ENCODE measurements around the gene TBXA2R. TPM values are rescaled to one million over a fixed set of nuclear protein-coding genes. Genes with fewer than 3 reads are reported as not detected.

Gene TBXA2R
- total and polyA plus RNA-seq, 2 experiments from 2014 or later: 0.42 to 0.73 TPM

- Histone ChIP-seq H4K20me1 (replicated peaks; ENCODE audit: insufficient read depth) (no peaks in the 10 kb centered on the region; the same call in 1 of the 2 replicates), H3K27ac (ENCODE audit: low read depth) (no peak overlapping the region), H3K9me2 (ENCODE audit: insufficient read depth) (no peaks in the 10 kb centered on the region), H3K4me1 (ENCODE audit: insufficient read depth) (no peaks in the 10 kb centered on the region), H3K4me3 (no peak overlapping the region), H3F3A (replicated peaks; ENCODE audit: low read depth) (peaks cover 5% of the 10 kb centered on the region; the same call in 1 of the 2 replicates), H3K36me3 (ENCODE audit: insufficient read depth) (no peaks in the 10 kb centered on the region), H2AFZ (no peak overlapping the region), H3K4me2 (no peak overlapping the region), H3K27me3 (ENCODE audit: insufficient read depth) (no peaks in the 10 kb centered on the region), H3K79me2 (replicated peaks; ENCODE audit: insufficient read depth) (no peaks in the 10 kb centered on the region)
- H3K4me3 Mint-ChIP-seq: no peak overlapping the region
- DNase-seq (ENCODE audit: low spot score) (no peak), ATAC-seq (no peak)
- peaks cover 2% of the 10 kb centered on the region; the same call in 1 of the 3 replicates for H3K36me3 Mint-ChIP-seq (ENCODE audit: low read depth)
- no peaks in the 10 kb centered on the region for H3K9me3 Mint-ChIP-seq
- no peak for TF ChIP-seq REST (IDR thresholded peaks at IDR 0.05; ENCODE audit: unreplicated experiment)
- no peak for TF ChIP-seq STAT1 (IDR thresholded peaks at IDR 0.05; ENCODE audit: unreplicated experiment)
- no peak for TF ChIP-seq EZH2 (IDR thresholded peaks at IDR 0.05; ENCODE audit: low read depth, unreplicated experiment)
- TF ChIP-seq ZNF331 (CRISPR knock-in tag; IDR thresholded peaks at IDR 0.05; ENCODE audit: low read depth): no peak
- TF ChIP-seq ETS1 (IDR thresholded peaks at IDR 0.05): no peak
- no peak for TF ChIP-seq ZNF462 (CRISPR knock-in tag; IDR thresholded peaks at IDR 0.05)
- no peak for TF ChIP-seq POLR2AphosphoS5 (IDR thresholded peaks at IDR 0.05; ENCODE audit: low read depth)
- TF ChIP-seq CTCF (conservative IDR thresholded peaks at IDR 0.05; ENCODE audit: low read depth in 2 of 2): no peak
- no peak for TF ChIP-seq ZNF114 (CRISPR knock-in tag; IDR thresholded peaks at IDR 0.05)
- TF ChIP-seq EZH2phosphoT487 (IDR thresholded peaks at IDR 0.05; ENCODE audit: unreplicated experiment): no peak
- TF ChIP-seq JUNB (IDR thresholded peaks at IDR 0.05; ENCODE audit: unreplicated experiment): no peak
- no peak for TF ChIP-seq CREB1 (CRISPR knock-in tag; IDR thresholded peaks at IDR 0.05; ENCODE audit: low read depth)
- no peak for TF ChIP-seq NANOG (IDR thresholded peaks at IDR 0.05; ENCODE audit: borderline replicate concordance)
- H3K27me3 Mint-ChIP-seq (ENCODE audit: insufficient read depth, low read depth, poor library complexity): peaks cover 7% of the 10 kb centered on the region
- H3K4me1 Mint-ChIP-seq: no peaks in the 10 kb centered on the region
- H3K27ac Mint-ChIP-seq: no peak overlapping the region
Measured at GRCh38 chr19:3633559-3633988, 26.9 kb upstream of the TBXA2R start.

All from GM23338 (cell line).